HG02885 (cell line): ENCODE data around the gene SLC35F3.

Source experiments
- ATAC-seq: cut with Tn5 transposase; IDR thresholded peaks from one replicate; pipeline ENCODE4 v1.9.1; 2021; ENCODE audit warnings: mild to moderate bottlenecking; ENCODE audit not compliant: unreplicated experiment, poor library complexity

Gene SLC35F3

DNA sequence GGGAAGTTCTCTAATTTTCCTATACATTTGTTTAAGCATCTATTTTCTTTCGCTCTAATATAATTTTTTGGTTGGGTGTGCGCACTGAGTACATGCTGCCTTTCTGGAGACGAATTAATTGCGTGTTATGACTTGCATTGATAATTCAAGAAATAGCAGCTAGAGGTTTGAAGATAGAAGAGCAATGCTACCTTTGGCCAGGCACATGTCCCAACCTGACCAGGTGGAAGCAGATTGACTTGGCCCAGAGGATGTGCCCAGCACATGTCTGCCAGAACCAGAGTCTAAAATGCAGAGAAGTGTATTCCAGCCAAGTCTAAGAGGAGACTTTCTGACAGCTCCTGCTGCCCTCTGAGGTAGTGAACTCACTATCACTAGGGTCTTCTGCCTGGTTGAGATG is 114.3 kb downstream of the SLC35F3 start:
- ATAC-seq = no peak

GRCh38 chr1:234019387-234019786 is 114.9 kb downstream of the SLC35F3 start:
- no peak for ATAC-seq

- no peak for ATAC-seq
These were observed 117.8 kb downstream of the SLC35F3 start for GRCh38 chr1:234022302-234022701.

- no peak for ATAC-seq
These were observed 135.1 kb downstream of the SLC35F3 start for GRCh38 chr1:234039603-234040002.

DNA sequence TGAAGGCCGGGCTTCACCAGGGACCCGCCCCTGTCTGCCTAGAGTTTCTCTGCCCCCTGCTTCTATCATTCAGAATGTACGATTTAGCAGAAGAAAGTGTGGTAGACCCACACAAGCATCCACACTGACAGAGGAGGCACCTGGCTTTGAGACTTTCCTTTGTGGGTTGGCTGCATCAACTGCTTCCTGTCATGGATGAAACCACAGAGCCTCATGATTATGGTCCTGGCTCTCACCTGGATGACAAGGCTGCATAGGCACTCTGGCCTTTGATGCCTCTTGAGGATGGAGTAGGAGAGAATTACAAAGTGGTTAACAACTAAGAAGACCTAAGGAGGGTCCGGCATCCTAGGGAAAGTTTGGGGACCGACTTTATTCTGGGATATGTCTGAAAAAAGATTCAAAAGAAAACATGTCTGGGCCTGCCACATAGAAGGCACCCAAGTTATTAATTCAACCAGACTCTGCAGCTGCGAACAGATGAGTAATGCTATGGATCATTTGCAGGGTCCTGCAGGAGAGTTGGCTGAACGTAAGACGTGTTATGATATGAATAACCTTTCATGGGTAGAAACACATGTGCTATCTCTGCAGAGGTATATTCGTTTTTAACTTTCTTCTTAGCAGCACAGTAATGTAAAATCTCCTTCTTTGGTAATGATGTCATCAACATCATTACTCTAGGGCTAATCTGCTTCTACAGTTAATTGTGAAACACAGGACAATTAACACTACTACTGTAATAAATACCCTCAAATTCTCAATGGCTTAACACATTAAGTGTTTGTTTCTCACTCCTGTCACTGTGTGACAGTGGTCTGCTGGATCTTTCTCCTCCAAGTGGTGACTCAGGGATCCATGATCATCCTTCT is 136.2 kb downstream of the SLC35F3 start:
- ATAC-seq = no peak

DNA sequence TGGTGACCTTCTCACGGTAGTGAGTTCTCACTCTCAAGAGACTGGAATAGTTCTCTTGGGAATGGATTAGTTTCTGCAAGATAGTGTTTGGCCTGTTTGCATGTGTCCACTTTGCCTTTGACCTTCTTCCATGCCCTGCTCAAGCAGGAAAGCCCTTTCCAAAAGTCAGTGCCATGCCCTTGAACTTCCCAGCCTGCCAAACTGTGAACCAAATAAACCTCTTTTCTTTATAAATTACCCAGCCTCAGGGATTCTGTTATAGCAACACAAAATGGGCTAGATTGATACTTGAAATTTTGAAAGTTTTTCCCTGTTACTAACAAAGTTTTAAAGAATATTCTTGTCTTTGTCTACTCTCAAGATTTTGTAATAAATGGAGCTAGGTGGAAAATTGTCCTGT is 139.6 kb downstream of the SLC35F3 start:
- ATAC-seq = no peak

GRCh38 chr1:234047123-234047522 is 142.6 kb downstream of the SLC35F3 start:
- no peak for ATAC-seq

GRCh38 chr1:234062166-234062565 is 157.7 kb downstream of the SLC35F3 start:
- ATAC-seq = no peak

DNA sequence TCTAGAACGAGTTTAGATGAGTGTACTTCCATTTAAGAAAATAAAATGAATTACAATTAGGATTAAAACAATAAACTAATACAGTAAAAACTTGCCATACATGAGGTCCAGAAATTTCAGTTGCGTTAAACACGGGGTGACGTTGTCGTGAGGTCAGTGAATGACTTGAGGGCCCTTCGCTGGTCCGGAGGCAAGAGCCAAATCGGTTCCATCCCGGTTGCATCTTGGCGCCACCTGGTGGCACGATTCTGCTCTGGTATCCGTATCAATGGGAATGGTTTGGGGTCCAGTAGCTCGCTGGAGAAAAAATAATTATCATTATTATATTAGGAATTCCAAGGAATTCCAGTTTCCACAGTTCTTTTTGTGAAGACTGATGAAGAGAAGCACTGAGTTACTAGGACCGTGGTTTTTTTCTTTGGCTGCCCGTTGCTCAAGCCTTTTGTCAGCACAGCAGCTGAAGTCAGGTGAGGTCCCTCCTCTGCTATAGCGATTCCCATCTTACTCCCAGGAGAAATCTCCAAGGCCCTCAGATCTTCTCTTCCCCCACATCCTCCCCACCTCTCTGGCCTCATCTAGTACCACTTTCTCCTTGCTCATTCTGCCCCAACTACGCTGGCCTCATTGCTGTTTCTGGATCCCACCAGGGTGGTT is 161.4 kb downstream of the SLC35F3 start:
- ATAC-seq = no peak

- no peak for ATAC-seq
These were observed 163.3 kb downstream of the SLC35F3 start for GRCh38 chr1:234067581-234068337.

- ATAC-seq = no peak
These were observed 165.3 kb downstream of the SLC35F3 start for GRCh38 chr1:234069760-234070159.

GRCh38 chr1:234072793-234073192 is 168.3 kb downstream of the SLC35F3 start:
- ATAC-seq = no peak

DNA sequence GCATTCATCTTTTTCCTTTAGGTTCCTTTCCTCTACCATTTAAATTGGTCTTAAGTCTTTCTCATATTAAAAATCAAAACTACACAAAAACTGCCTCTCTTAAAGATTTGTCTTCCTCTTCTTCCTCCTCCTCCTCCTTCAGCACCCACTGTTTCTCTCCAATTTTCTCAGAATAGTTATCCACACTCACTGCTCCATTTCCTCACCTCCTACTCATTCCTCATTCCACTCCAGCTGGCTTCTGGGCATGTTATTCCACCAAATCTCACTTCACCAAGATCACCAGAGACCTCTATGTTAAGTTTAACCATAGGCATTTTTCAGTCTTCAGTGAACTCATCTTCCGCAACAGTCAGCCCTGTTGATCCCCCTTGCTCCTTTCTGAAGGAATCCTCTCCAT is 173.7 kb downstream of the SLC35F3 start:
- ATAC-seq = no peak

- ATAC-seq = no peak
These were observed 175.4 kb downstream of the SLC35F3 start for GRCh38 chr1:234079896-234080295.

- ATAC-seq = no peak
These were observed 179.0 kb downstream of the SLC35F3 start for GRCh38 chr1:234083460-234083859.

DNA sequence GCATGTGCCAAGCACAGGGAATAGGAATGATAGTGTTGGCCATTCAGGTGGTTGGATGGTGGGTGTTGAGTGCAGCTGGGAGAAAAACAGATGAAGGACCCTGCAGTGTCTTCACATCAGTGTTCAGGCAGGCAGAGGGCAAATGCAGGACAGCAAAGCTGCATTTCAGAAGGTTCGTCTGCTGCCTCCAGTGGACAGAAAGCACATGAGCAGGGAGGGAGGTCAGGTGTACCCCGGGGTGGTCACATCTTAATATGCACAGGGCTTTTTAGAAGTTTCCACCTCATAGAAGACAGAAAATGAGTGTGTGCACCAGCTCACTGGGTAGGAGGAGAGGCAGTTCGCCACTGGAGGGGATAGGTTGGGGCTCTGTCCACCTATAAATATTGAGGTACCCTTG is 184.9 kb downstream of the SLC35F3 start:
- no peak for ATAC-seq

- no peak for ATAC-seq
These were observed 186.0 kb downstream of the SLC35F3 start for GRCh38 chr1:234090212-234091064.

GRCh38 chr1:234091065-234091401 is 186.6 kb downstream of the SLC35F3 start:
- ATAC-seq = no peak

- no peak for ATAC-seq
These were observed 187.4 kb downstream of the SLC35F3 start for GRCh38 chr1:234091876-234092275.

DNA sequence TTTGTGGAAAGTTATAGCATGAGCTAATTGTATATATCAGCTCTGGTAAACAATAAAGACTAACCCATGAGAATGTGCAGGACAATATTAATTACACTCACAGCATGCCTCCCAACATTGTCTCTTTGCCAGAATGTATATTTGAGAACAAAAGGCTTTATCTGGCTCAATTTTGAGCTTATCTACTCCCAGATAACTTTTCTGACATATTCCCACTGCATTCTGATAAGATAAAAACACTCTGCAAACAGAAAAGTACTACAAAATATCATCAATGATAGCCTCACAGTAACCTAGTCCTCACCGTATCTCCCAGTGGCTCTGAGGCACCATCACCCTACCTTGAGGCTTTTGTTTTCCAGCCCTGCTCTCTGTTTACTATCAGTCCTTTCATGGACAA is 188.6 kb downstream of the SLC35F3 start:
- no peak for ATAC-seq
